ENCODE results near the gene PPIF.

The PPIF gene

GRCh38 chr10:79347226-79347893, at the start of gene PPIF (continued):
- TF ChIP-seq, protein P1, sequence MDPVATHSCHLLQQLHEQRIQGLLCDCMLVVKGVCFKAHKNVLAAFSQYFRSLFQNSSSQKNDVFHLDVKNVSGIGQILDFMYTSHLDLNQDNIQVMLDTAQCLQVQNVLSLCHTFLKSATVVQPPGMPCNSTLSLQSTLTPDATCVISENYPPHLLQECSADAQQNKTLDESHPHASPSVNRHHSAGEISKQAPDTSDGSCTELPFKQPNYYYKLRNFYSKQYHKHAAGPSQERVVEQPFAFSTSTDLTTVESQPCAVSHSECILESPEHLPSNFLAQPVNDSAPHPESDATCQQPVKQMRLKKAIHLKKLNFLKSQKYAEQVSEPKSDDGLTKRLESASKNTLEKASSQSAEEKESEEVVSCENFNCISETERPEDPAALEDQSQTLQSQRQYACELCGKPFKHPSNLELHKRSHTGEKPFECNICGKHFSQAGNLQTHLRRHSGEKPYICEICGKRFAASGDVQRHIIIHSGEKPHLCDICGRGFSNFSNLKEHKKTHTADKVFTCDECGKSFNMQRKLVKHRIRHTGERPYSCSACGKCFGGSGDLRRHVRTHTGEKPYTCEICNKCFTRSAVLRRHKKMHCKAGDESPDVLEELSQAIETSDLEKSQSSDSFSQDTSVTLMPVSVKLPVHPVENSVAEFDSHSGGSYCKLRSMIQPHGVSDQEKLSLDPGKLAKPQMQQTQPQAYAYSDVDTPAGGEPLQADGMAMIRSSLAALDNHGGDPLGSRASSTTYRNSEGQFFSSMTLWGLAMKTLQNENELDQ (tag by site-specific recombination; IDR thresholded peaks at IDR 0.05; ENCODE audit: low read depth) = no peak
- TF ChIP-seq ZNF596 (tag by site-specific recombination; IDR thresholded peaks at IDR 0.05) = 0 out of 2 replicates have a peak, but pooled peaks have one; percentile 26
- no peak for TF ChIP-seq ZNF776 (tag by site-specific recombination; IDR thresholded peaks at IDR 0.05; ENCODE audit: borderline replicate concordance)
- TF ChIP-seq ZSCAN4 (tag by site-specific recombination; IDR thresholded peaks at IDR 0.05) = no peak
- no peak for TF ChIP-seq ZNF121 (tag by site-specific recombination; IDR thresholded peaks at IDR 0.05)
- peak; percentile 49; the same call in 1 of the 2 replicates for TF ChIP-seq PATZ1 (tag by site-specific recombination; IDR thresholded peaks at IDR 0.05)
- no peak for TF ChIP-seq ZNF350 (tag by site-specific recombination; IDR thresholded peaks at IDR 0.05)

GRCh38 chr10:79298403-79299244, 48.6 kb upstream of the PPIF start:
- ChIA-PET CTCF (no interaction called here), POLR2A (no interaction called here)
- Histone ChIP-seq H3K36me3 (ENCODE audit: control insufficient read depth in 2 of 2, insufficient read depth in 1 of 2, low read length in 2 of 2) (peaks cover 0 to 86% of the 10 kb centered on the region in 2 experiments; a peak in 2 of 3 replicates), H3K4me1 (ENCODE audit: control insufficient read depth, insufficient read depth, low read length) (no peaks in the 10 kb centered on the region), H3K4me3 (ENCODE audit: low read depth, low read length) (no peak overlapping the region), H3K27ac (ENCODE audit: extremely low read depth, low read depth, low read length) (no peak overlapping the region), H3K9me3 (ENCODE audit: control insufficient read depth, insufficient read depth, low read depth, low read length) (no peaks in the 10 kb centered on the region)
- TF ChIP-seq HOXD13 (CRISPR knock-in tag; IDR thresholded peaks at IDR 0.05; ENCODE audit: borderline replicate concordance) = no peak
- TF ChIP-seq SP3 (tag by site-specific recombination; IDR thresholded peaks at IDR 0.05) = 0 out of 2 replicates have a peak, but pooled peaks have one; percentile 34
- TF ChIP-seq ZNF423 (tag by site-specific recombination; IDR thresholded peaks at IDR 0.05) = no peak
- no peak for TF ChIP-seq ZNF837 (tag by site-specific recombination; IDR thresholded peaks at IDR 0.05)
- TF ChIP-seq ZNF629 (tag by site-specific recombination; IDR thresholded peaks at IDR 0.05) = 0 out of 2 replicates have a peak, but pooled peaks have one; percentile 12
- TF ChIP-seq ZNF24 (tag by site-specific recombination; IDR thresholded peaks at IDR 0.05) = peak; percentile 34; the same call in 1 of the 2 replicates
- TF ChIP-seq ZNF701 (tag by site-specific recombination; IDR thresholded peaks at IDR 0.05) = no peak
- TF ChIP-seq GLI4 (tag by site-specific recombination; IDR thresholded peaks at IDR 0.05) = no peak
- no peak for TF ChIP-seq ZNF555 (tag by site-specific recombination; conservative IDR thresholded peaks at IDR 0.05)
- TF ChIP-seq ZSCAN23 (tag by site-specific recombination; IDR thresholded peaks at IDR 0.05) = no peak
- TF ChIP-seq ZNF133 (tag by site-specific recombination; IDR thresholded peaks at IDR 0.05) = no peak
- TF ChIP-seq ZNF747 (tag by site-specific recombination; IDR thresholded peaks at IDR 0.05) = no peak
- no peak for TF ChIP-seq ZNF302 (tag by site-specific recombination; IDR thresholded peaks at IDR 0.05; ENCODE audit: low read depth)
- TF ChIP-seq ZNF404 (tag by site-specific recombination; IDR thresholded peaks at IDR 0.05) = no peak
- TF ChIP-seq SP7 (tag by site-specific recombination; IDR thresholded peaks at IDR 0.05) = peak; percentile 78
- 0 out of 2 replicates have a peak, but pooled peaks have one; percentile 32 for TF ChIP-seq PATZ1 (tag by site-specific recombination; IDR thresholded peaks at IDR 0.05)
- TF ChIP-seq ZNF549 (tag by site-specific recombination; IDR thresholded peaks at IDR 0.05) = no peak
- TF ChIP-seq ZNF394 (tag by site-specific recombination; IDR thresholded peaks at IDR 0.05; ENCODE audit: borderline replicate concordance) = no peak
